GM19193 (cell line): ENCODE data around the gene RPS6KA4.

Experiments
- POLR2A ChIP-seq: IDR thresholded peaks from 4 replicates; pipeline ENCODE4 v1.6.1; 2011; ENCODE audit not compliant: insufficient read depth, insufficient read length; ENCODE audit errors: extremely low read depth

Gene RPS6KA4

GRCh38 chr11:64383580-64383979 is 24.6 kb downstream of the RPS6KA4 start:
- no peak for TF ChIP-seq POLR2A

DNA sequence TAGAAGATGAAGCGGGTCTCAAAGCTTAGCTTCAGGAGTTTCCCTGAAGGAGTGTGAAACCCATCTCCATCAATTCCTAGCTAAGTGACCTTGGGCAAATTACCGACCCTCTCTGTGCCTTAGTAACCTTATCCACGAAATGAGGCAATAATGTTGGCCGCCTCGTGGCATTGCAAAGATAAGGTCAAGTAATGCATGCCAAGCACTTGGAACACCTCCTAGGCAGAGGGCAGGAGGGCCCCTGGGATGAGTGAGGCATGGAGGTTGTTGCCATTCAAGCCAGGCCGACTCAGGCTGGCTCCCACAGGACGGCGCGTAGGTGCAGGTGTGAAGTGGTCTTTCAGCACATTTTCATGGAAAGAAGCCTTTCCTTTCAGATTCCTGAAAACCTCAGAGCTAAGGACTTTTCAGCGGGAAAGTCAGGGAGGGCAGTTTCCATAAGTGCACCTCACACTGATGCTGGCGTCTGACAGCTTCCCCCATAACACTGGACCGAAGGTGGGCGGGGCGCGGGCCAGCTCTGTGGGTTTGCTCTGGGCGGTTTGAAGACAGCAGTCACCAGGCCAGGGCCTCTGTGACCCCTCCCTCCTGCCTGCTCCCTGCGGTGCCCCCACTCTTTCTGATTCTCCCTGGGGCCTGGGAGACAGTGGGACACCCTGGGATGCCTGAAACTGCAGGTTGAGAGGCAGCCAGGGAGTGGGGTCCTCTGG is 25.2 kb downstream of the RPS6KA4 start:
- no peak for TF ChIP-seq POLR2A

- no peak for TF ChIP-seq POLR2A
These were observed 26.3 kb downstream of the RPS6KA4 start for GRCh38 chr11:64384981-64385944.

DNA sequence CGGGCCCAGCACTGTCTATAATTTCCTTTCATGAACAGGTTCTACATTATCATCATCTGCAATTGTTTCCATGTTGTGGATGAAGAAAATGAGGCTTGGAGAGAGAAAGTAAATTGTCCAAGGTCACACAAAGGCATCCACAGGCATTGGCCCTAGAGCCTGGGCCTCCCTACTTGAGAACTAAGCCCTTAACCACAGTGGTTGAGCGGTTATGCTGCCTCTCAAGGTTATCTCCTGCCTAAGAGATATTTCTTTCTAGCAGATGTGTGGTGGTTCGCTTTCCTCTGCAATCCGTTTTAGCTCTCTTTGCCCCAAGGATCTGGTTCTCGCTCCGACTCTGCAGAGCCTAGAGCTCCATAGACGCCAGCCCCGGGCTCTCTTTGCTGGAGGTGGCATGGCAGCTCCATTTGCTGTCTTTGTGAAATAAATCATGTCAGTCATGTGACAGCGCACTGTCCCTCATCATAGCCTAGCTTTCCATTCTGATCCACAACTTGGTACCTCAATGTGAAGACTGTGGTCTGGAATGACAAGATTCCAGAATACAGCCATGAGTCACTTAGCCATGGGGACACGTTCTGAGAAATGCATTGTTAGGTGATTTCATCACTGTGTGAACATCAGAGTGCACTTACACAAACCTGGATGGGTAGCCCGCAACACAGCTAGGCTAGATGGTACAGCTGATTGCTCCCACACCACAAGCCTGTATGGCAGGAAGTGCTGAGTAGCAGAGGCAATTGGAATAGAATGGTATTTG is 27.2 kb downstream of the RPS6KA4 start:
- TF ChIP-seq POLR2A: no peak

GRCh38 chr11:64387916-64388315 is 29.0 kb downstream of the RPS6KA4 start:
- no peak for TF ChIP-seq POLR2A

- TF ChIP-seq POLR2A: no peak
These were observed 29.9 kb downstream of the RPS6KA4 start for GRCh38 chr11:64388894-64389293.

GRCh38 chr11:64389851-64390250 is 30.9 kb downstream of the RPS6KA4 start:
- no peak for TF ChIP-seq POLR2A

DNA sequence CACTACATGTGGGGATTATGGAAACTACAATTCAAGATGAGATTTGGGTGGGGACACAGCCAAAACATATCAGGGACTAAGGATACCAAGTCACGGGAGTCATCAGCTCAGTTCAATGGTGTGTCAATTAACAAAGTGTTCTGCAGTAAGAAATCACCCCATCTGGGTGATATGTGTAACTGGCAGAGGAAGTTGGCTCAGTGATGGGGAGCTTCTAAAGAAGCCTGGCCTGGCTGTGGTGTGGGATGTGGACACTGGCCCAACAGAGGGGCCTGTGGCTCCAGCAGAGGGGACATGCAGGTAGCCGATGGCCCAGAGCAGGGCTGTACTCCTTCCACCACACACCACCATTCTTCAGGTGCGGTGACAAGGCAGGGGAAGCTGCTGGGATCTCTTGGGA is 31.6 kb downstream of the RPS6KA4 start:
- no peak for TF ChIP-seq POLR2A

DNA sequence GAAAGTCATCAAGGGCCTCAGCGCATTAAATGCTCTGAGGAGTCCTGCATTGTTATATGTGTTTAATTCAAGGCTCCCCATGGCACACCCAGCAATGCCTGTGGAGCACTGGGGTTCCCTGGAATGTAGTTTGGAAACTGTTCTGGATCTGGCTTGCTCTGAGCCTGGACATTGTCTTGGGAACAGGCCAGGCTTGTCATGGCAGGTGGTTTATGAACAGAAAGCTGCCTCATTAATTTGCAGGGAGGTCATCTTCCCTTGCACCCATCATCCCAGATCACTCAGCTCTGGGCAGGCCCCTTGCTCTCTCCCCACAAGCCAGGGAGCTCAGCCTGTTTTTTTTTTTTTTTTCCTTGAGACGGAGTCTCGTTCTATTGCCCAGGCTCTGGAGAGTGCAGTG is 32.9 kb downstream of the RPS6KA4 start:
- TF ChIP-seq POLR2A: no peak

DNA sequence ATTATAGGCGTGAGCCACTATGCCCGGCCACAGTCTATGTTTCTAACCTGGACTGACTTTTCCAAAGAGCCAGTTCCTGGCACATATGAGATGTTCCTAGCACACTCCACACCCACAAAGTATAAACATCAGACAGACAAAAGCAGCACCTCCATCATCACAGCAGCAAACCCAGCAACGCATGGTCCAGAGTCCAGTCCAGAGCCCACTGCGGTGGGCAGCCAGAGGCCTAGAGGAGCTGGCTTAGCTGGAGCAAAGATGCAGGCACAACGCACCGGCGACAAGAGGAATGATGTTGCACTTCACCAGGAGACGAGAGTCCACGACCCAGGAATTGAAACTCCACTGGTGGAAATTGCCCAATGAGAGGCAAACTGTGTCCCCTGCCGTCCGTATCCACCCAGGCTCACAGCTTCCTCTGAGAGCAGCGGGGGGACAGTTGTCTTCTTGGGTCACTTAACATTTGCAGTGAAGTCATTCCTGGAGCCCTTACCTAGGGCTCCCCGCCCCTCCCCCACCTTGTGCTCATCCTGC is 36.6 kb downstream of the RPS6KA4 start:
- TF ChIP-seq POLR2A: no peak

- TF ChIP-seq POLR2A: no peak
These were observed 37.2 kb downstream of the RPS6KA4 start for GRCh38 chr11:64396079-64396591.

DNA sequence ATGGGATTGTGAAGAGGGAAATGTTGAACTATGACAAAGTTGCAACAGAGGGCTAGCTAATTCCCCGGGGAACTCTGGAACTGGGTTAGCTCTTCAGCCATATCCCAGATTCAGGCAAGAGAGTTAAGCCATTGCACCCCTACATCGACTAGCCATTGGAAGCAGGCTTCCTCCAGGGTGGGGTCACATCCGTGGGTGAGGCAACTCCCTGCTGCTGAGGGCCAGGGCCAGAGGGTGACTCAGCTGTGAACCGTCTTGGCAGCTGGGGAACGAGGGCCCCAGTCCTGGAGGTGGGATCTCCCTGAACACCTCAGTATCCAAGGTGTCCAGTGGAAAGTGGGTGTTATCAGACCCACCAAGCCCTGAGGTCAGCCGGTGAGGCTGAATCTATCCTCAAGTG is 41.1 kb downstream of the RPS6KA4 start:
- no peak for TF ChIP-seq POLR2A

DNA sequence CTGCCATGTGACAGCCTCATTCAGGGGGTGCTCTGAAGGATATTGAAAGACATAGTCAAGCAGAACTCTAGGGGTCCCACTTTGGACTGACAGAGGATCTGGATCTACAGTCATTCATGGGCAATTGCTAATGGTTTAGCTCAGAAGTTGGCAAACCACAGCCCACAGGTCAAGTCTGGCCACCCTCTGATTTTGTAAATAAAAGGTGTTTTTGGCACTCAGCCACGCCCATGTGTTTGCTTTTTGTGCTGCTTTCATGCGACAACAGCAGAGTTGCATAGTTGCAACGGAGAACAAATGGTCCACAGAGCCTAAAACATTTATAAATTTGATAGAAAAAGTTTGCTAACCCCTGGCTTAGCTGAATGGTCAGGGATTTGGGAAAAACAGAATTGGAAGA is 41.7 kb downstream of the RPS6KA4 start:
- TF ChIP-seq POLR2A: no peak

DNA sequence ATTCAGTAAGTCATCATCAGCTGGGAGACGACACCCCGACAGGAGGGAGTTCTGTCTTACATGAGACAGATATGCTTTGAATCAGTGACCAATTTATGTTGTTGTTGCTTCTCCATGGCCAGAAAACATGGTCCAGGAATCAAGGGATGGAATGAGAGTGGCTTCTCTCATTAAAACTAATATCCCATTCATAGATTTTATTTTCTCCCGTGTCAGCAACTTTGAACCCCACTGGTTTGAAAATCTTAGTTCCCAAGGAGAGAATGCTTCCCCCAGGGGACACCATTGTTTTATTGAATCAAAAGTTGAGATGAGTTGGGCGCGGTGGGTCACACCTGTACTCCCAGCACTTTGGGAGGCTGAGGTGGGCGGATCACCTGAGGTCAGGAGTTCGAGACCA is 42.8 kb downstream of the RPS6KA4 start:
- no peak for TF ChIP-seq POLR2A

GRCh38 chr11:64403106-64403505 is 44.1 kb downstream of the RPS6KA4 start:
- no peak for TF ChIP-seq POLR2A
